Common myeloid progenitor, CD34-positive (primary cell): Measurements from ENCODE around the gene NUDT13.
A peak's percentile ranks its signal among the peaks of the same experiment; 100 is the strongest.
"Not testable (repeated sequence)": the region's sequence is repeated elsewhere in the genome, so short reads cannot be mapped to it uniquely, and the experiment has no call there.

Experiments
- CTCF ChIA-PET: fragments of 350-600 bp; sonication (Branson Sonifier 250); formaldehyde crosslinking; loops from one replicate; lab custom pipeline; 2021; ENCODE audit warnings: antibody characterized with exemption; lab: Charles Lee
- POLR2A ChIA-PET: fragments of 350-600 bp; sonication (Branson Sonifier 250); formaldehyde crosslinking; loops from one replicate; lab custom pipeline; 2021; ENCODE audit warnings: antibody characterized with exemption; lab: Charles Lee
- DNase-seq, 3 donors: peaks; one replicate each; pipeline versions ENCODE4 v3.0.0 to v3.0.0-alpha.2; 2013
- H3K27ac ChIP-seq, 2 experiments: 1 replicate in 1 of 2; 2 replicates in 1 of 2; pipeline ENCODE4 v1.7.0; 2013; ENCODE audit warnings: inconsistent platforms in 2 of 2, low read length in 2 of 2, mild to moderate bottlenecking in 2 of 2, low read depth in 1 of 2, moderate library complexity in 1 of 2; ENCODE audit not compliant: severe bottlenecking in 2 of 2, insufficient read depth in 1 of 2, poor library complexity in 1 of 2
- H3K27me3 ChIP-seq, 5 experiments: replicated peaks in 2 of 5; 1 replicate in 3 of 5; 2 replicates in 2 of 5; pipeline versions ENCODE4 v1.6.1 to v1.7.0; 2013; ENCODE audit warnings: low read length in 4 of 5, mild to moderate bottlenecking in 2 of 5, moderate library complexity in 2 of 5, inconsistent platforms in 1 of 5; ENCODE audit not compliant: insufficient read depth in 5 of 5, control insufficient read depth in 4 of 5
- H3K36me3 ChIP-seq, 4 experiments: 1 replicate in 2 of 4; 2 replicates in 2 of 4; pipeline versions ENCODE4 v1.6.1 to v1.7.0; 2013; ENCODE audit warnings: low read length in 3 of 4, control low read depth in 1 of 4, mild to moderate bottlenecking in 1 of 4; ENCODE audit not compliant: control insufficient read depth in 4 of 4, insufficient read depth in 4 of 4
- H3K4me1 ChIP-seq, 4 experiments: 1 replicate in 3 of 4; 2 replicates in 1 of 4; pipeline versions ENCODE4 v1.6.1 to v1.7.1; 2013; ENCODE audit warnings: low read length in 3 of 4, mild to moderate bottlenecking in 3 of 4, control low read depth in 1 of 4, inconsistent platforms in 1 of 4, moderate library complexity in 1 of 4; ENCODE audit not compliant: control insufficient read depth in 4 of 4, insufficient read depth in 4 of 4; ENCODE audit errors: control extremely low read depth in 1 of 4
- H3K4me3 ChIP-seq, 7 experiments: 1 replicate in 4 of 7; 2 replicates in 3 of 7; pipeline versions ENCODE4 v1.5.1 to v1.7.0; 2013; ENCODE audit warnings: mild to moderate bottlenecking in 7 of 7, low read length in 6 of 7, moderate library complexity in 6 of 7, inconsistent platforms in 2 of 7, low read depth in 2 of 7, control low read depth in 1 of 7; ENCODE audit not compliant: insufficient read depth in 4 of 7, control insufficient read depth in 1 of 7; ENCODE audit errors: extremely low read depth in 1 of 7
- H3K9me3 ChIP-seq, 5 experiments: 1 replicate in 4 of 5; 2 replicates in 1 of 5; pipeline versions ENCODE4 v1.6.1 to v1.7.1; 2013; ENCODE audit warnings: low read length in 4 of 5, mild to moderate bottlenecking in 2 of 5, inconsistent platforms in 1 of 5, low read depth in 1 of 5, moderate library complexity in 1 of 5; ENCODE audit not compliant: control insufficient read depth in 4 of 5, insufficient read depth in 2 of 5; ENCODE audit errors: control extremely low read depth in 1 of 5
- WGBS: methylation state at CpG from one replicate; pipeline ENCODE4 v1.1.5; 2013; ENCODE audit not compliant: insufficient coverage; 5-methylcytosine and 5-hydroxymethylcytosine counted together

NUDT13 gene

GRCh38 chr10:73096449-73097304, 13.6 kb upstream of the NUDT13 start, which contains the start of gene P4HA1:
Gene P4HA1, minus strand, starts transcription at chr10:73096866. Its CDS starts 21,983 bp downstream, at chr10:73074883.
- WGBS: under 1% methylated on average over 54 of the region's 75 CpGs
- peak; percentile 98 to 99 (median 98) for DNase-seq
- CTCF ChIA-PET: interaction anchor here (0.6 to 3.0 kb wide), 16 partner anchors 9 to 72 kb away, joined by 3 to 22 read pairs (median 4); partner anchors contain the start of genes ECD, FAM149B1 and NUDT13
- H3K9me3 ChIP-seq: no peaks in the 10 kb centered on the region
- peak within 1 kb of the TSS; percentile 88 to 96 for H3K27ac ChIP-seq
- H3K27me3 ChIP-seq: no peaks in the 10 kb centered on the region
- POLR2A ChIA-PET: interaction anchor here (1.0 to 2.5 kb wide), 6 partner anchors 14 to 71 kb away, joined by 3 to 13 read pairs (median 4); partner anchors contain the start of genes ECD, FAM149B1 and NUDT13
- peak within 1 kb of the TSS; percentile 82 to 99 (median 91) for H3K4me3 ChIP-seq
- peaks cover 3 to 28% (median 18%) of the 10 kb centered on the region in 4 experiments for H3K4me1 ChIP-seq
- peaks cover 0 to 3% (median 0%) of the 10 kb centered on the region in 4 experiments for H3K36me3 ChIP-seq

- Histone ChIP-seq H3K27ac (peak overlapping the region; percentile 88 to 96), H3K4me1 (peaks cover 3 to 28% (median 18%) of the 10 kb centered on the region in 4 experiments), H3K36me3 (peaks cover 0 to 3% (median 0%) of the 10 kb centered on the region in 4 experiments), H3K9me3 (no peaks in the 10 kb centered on the region), H3K4me3 (peak overlapping the region in 6 of 7 experiments; percentile 30 to 97 (median 72)), H3K27me3 (no peaks in the 10 kb centered on the region)
- ChIA-PET POLR2A (interaction anchor here (1.0 to 2.5 kb wide), 4 partner anchors 13 to 71 kb away, joined by 3 to 13 read pairs (median 6); partner anchors contain the start of genes ECD, FAM149B1 and NUDT13), CTCF (interaction anchor here (0.6 to 3.0 kb wide), 11 partner anchors 9 to 71 kb away, joined by 3 to 22 read pairs (median 4); partner anchors contain the start of genes ECD, FAM149B1 and NUDT13)
- 14% methylated on average over 1 of the region's 4 CpGs for WGBS
- no peak for DNase-seq
Observed at GRCh38 chr10:73097305-73097670, 13.0 kb upstream of the NUDT13 start.

DNA sequence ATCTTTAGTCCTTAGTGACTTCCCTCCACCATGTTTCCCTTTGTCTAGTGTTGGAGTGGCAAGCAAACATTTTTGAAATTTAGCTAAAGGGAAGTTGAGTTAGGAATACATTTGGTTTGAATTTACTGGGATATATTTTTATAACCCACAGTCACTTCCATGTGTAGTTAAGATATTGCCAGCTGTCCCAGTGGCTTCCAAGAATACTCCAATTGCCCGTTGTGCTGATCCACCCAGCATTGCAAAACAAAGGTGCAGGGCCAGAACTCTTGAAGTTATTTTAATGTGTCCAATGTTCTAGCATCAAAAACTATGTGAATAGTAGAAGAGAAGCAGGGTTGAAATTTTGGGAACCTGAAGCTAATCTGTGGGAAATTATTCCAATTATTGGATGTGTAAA, 11.1 kb upstream of the NUDT13 start:
- Histone ChIP-seq H3K36me3 (peaks cover 0 to 3% (median 0%) of the 10 kb centered on the region in 4 experiments), H3K27ac (no peak overlapping the region), H3K4me1 (peaks cover 3 to 25% (median 18%) of the 10 kb centered on the region in 4 experiments), H3K4me3 (no peak overlapping the region), H3K27me3 (no peaks in the 10 kb centered on the region), H3K9me3 (no peaks in the 10 kb centered on the region)
- ChIA-PET POLR2A (interaction anchor here (0.8 to 1.2 kb wide), 2 partner anchors 9 to 10 kb away, joined by 3 to 6 read pairs; no protein-coding TSS in a partner anchor), CTCF (interaction anchor here (0.6 to 3.9 kb wide), 7 partner anchors 8 to 496 kb away, joined by 3 to 14 read pairs (median 4); partner anchors contain the start of gene NUDT13)
- no peak for DNase-seq
- WGBS: 88% methylated on average over 1 of the region's 1 CpG

DNA sequence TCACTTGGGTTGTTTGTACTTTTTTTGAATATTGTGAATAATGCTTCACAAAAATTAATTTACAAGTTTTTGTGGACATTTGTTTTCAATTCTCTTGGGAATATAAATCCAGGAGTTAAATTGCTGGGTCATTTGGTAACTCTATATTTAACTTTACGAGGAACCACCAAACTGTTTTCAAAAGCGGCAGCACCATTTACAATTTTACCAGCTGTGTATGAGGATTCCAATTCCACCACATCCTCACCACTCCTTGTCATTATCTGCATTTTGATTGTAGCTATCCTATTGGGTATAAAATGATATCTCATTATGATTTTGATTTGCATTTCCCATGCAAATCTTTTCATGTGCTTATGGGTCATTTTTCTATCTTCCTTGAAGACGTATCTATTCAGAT, 4.0 kb upstream of the NUDT13 start:
- ChIA-PET POLR2A (no interaction called here), CTCF (interaction anchor here (1.7 kb wide), 1 partner anchor 9 kb away, joined by 3 read pairs; the partner anchor contains the start of gene P4HA1)
- Histone ChIP-seq H3K9me3 (peaks cover 0 to 3% (median 0%) of the 10 kb centered on the region in 5 experiments), H3K27me3 (no peaks in the 10 kb centered on the region), H3K36me3 (peaks cover 0 to 4% (median under 1%) of the 10 kb centered on the region in 4 experiments), H3K4me1 (peaks cover 0 to 8% (median 5%) of the 10 kb centered on the region in 4 experiments), H3K4me3 (no peak overlapping the region), H3K27ac (no peak overlapping the region)
- WGBS: no CpG with 5 or more reads among the region's 3 CpGs
- DNase-seq: no peak

DNA sequence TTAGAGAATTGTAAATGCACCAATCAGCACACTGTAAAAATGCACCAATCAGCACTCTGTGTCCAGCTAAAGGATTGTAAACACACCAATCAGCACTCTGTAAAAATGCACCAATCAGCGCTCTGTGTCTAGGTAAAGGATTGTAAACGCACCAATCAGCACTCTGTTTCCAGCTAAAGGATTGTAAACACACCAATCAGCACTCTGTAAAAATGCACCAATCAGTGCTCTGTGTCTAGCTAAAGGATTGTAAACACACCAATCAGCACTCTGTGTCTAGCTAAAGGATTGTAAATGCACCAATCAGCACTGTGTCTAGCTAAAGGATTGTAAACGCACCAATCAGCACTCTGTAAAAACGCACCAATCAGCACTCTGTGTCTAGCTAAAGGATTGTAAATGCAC, 1.0 kb upstream of the NUDT13 start:
- CTCF ChIA-PET: interaction anchor here (1.0 to 3.0 kb wide), 6 partner anchors 10 to 50 kb away, joined by 3 to 22 read pairs (median 8); partner anchors contain the start of gene P4HA1
- POLR2A ChIA-PET: interaction anchor here (0.8 to 1.9 kb wide), 2 partner anchors 10 to 13 kb away, joined by 3 to 13 read pairs; partner anchors contain the start of gene P4HA1
- not testable (repeated sequence) for H3K4me3 ChIP-seq, H3K9me3 ChIP-seq, H3K4me1 ChIP-seq, H3K36me3 ChIP-seq, DNase-seq, H3K27me3 ChIP-seq, H3K27ac ChIP-seq
- 94% methylated on average over 4 of the region's 4 CpGs for WGBS

DNA sequence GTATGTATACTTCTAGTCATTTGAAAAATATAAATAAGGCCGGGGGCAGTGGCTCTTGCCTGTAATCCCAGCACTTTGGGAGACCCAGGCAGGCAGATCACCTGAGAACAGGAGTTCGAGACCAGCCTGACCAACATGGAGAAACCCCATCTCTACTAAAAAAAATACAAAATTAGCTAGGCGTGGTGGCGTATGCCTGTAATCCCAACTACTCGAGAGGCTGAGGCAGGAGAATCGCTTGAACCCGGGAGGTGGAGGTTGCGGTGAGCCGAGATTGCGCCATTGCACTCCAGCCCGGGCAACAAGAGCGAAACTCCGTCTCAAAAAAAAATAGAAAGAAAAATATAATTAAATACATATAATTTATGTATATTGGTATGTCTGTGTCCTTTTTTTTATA, 1.8 kb downstream of the NUDT13 start:
- H3K4me1 ChIP-seq, H3K27me3 ChIP-seq, DNase-seq, H3K9me3 ChIP-seq, H3K4me3 ChIP-seq, H3K36me3 ChIP-seq, POLR2A ChIA-PET: not testable (repeated sequence)
- CTCF ChIA-PET: interaction anchor here (0.6 to 2.9 kb wide), 2 partner anchors 11 to 16 kb away, joined by 3 to 22 read pairs; partner anchors contain the start of gene P4HA1
- H3K27ac ChIP-seq: peak overlapping the region in 1 of 2 experiments; percentile 82
- WGBS: no CpG with 5 or more reads among the region's 13 CpGs
